ENCODE measurements around the gene LYL1.

DNA sequence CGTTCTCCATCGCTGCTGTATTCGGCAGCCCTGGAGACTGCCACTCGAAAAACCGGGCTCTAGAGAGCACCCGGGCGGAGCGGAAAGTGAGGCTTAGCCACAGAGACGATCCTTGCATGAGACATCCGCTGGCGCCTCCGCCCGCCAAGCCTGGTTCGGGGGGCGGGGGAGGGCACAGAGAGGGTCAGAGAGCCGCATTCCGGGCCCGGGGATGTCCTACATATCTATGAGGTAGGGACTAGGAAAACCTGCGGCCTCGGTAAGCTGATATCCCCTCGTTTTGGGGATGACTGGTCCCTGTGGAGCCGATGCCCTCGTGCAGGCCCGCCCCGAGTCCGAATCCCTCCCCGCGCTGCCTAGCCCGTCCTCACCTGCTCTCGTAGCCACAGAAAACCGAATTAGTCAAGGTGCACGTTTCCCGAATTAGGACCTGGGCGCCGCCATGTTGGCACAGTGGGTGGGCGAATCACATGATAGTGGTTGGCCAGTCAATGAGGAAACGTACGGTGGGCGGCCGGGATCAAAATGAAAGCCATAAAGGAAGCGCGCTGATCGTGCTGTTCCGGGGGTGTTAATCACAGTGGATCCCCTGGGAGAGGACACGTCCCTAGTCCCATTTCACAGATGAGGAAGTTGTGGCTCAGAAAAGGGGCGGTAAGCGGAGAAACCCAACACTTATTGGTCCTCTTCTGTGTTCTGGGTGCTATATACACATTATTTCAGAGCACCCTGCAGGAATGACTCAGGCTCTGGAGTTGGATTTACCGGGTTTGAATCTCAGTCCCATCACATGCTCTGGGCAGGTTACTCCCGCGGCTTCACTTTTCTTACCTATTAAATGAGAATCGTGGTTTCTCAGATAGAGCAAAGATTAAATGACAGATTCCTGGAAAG is 13.9 kb upstream of the LYL1 start, which contains the start of gene TRMT1:
- TF ChIP-seq, protein P1, sequence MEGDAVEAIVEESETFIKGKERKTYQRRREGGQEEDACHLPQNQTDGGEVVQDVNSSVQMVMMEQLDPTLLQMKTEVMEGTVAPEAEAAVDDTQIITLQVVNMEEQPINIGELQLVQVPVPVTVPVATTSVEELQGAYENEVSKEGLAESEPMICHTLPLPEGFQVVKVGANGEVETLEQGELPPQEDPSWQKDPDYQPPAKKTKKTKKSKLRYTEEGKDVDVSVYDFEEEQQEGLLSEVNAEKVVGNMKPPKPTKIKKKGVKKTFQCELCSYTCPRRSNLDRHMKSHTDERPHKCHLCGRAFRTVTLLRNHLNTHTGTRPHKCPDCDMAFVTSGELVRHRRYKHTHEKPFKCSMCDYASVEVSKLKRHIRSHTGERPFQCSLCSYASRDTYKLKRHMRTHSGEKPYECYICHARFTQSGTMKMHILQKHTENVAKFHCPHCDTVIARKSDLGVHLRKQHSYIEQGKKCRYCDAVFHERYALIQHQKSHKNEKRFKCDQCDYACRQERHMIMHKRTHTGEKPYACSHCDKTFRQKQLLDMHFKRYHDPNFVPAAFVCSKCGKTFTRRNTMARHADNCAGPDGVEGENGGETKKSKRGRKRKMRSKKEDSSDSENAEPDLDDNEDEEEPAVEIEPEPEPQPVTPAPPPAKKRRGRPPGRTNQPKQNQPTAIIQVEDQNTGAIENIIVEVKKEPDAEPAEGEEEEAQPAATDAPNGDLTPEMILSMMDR (IDR thresholded peaks at IDR 0.05) = peak in 1 of 5 experiments; percentile 48
- peak in 1 of 2 donors; percentile 22 for TF ChIP-seq POLR2A (IDR thresholded peaks at IDR 0.05)
